CD14-positive monocyte (primary cell): ENCODE data around the gene MTHFS. TPM values are rescaled to one million over a fixed set of nuclear protein-coding genes. Genes with fewer than 3 reads are reported as not detected.

Experiments
- DNase-seq, 3 donors: peaks; one replicate each; pipeline ENCODE4 v3.0.0-alpha.2; 2011 to 2022
- H2AFZ ChIP-seq: 2 replicates; pipeline ENCODE4 v1.6.0; 2012; ENCODE audit warnings: mild to moderate bottlenecking, low read depth, low read length, inconsistent platforms; ENCODE audit not compliant: insufficient read depth, poor library complexity, severe bottlenecking
- H3K27ac ChIP-seq, 2 donors: 1 replicate in 1 of 2; 2 replicates in 1 of 2; pipeline ENCODE4 v1.5.1; 2012 to 2013; ENCODE audit warnings: low read length in 2 of 2, control low read depth in 1 of 2, inconsistent platforms in 1 of 2, low read depth in 1 of 2, mild to moderate bottlenecking in 1 of 2
- H3K27me3 ChIP-seq, 2 donors: one replicate each; pipeline versions ENCODE4 v1.6.0 to v1.6.1; 2011 to 2013; ENCODE audit warnings: low read length in 2 of 2; ENCODE audit not compliant: control insufficient read depth in 2 of 2, insufficient read depth in 2 of 2
- H3K36me3 ChIP-seq, 2 donors: replicated peaks in 1 of 2; 1 replicate in 1 of 2; 2 replicates in 1 of 2; pipeline versions ENCODE4 v1.5.1 to v1.6.1; 2012 to 2013; ENCODE audit warnings: low read length in 2 of 2, control low read depth in 1 of 2, inconsistent platforms in 1 of 2, mild to moderate bottlenecking in 1 of 2; ENCODE audit not compliant: insufficient read depth in 2 of 2, control insufficient read depth in 1 of 2
- H3K4me1 ChIP-seq, 2 donors: 1 replicate in 1 of 2; 2 replicates in 1 of 2; pipeline versions ENCODE4 v1.5.1 to v1.6.1; 2012 to 2013; ENCODE audit warnings: low read length in 2 of 2, control low read depth in 1 of 2, inconsistent platforms in 1 of 2, mild to moderate bottlenecking in 1 of 2, moderate library complexity in 1 of 2; ENCODE audit not compliant: insufficient read depth in 2 of 2, control insufficient read depth in 1 of 2
- H3K4me2 ChIP-seq: replicated peaks from 2 replicates; pipeline ENCODE3; 2012; ENCODE audit warnings: low read length, moderate library complexity, mild to moderate bottlenecking; ENCODE audit not compliant: poor library complexity, severe bottlenecking; ENCODE audit errors: extremely low read depth
- H3K4me3 ChIP-seq, 3 experiments: fragments of 200-600 bp in 1 of 3; sonication (generic) in 1 of 3; replicated peaks in 1 of 3; 1 replicate in 2 of 3; 2 replicates in 1 of 3; pipeline ENCODE4 v1.5.1; 2011 to 2013; ENCODE audit warnings: low read length in 3 of 3, mild to moderate bottlenecking in 3 of 3, control low read depth in 2 of 3, low read depth in 2 of 3, inconsistent platforms in 1 of 3, moderate library complexity in 1 of 3
- H3K79me2 ChIP-seq: 2 replicates; pipeline ENCODE4 v1.6.0; 2012; ENCODE audit warnings: mild to moderate bottlenecking, control low read depth, inconsistent platforms, low read length, moderate library complexity; ENCODE audit not compliant: insufficient read depth
- H3K9ac ChIP-seq: 2 replicates; pipeline ENCODE4 v1.6.0; 2017; ENCODE audit warnings: low read length, mild to moderate bottlenecking; ENCODE audit not compliant: insufficient read depth, poor library complexity, severe bottlenecking
- H3K9me3 ChIP-seq, 2 donors: replicated peaks in 1 of 2; 1 replicate in 1 of 2; 2 replicates in 1 of 2; pipeline versions ENCODE4 v1.5.1 to v1.6.1; 2012 to 2013; ENCODE audit warnings: low read length in 2 of 2, control low read depth in 1 of 2; ENCODE audit not compliant: control insufficient read depth in 1 of 2, insufficient read depth in 1 of 2
- H4K20me1 ChIP-seq: 2 replicates; pipeline ENCODE4 v1.6.0; 2012; ENCODE audit warnings: mild to moderate bottlenecking, low read length, control low read depth, moderate library complexity; ENCODE audit not compliant: insufficient read depth
- H3K27ac Mint-ChIP-seq, 7 donors: one replicate each; pipeline ENCODE4 v1.8.0; 2020; ENCODE audit warnings: mild to moderate bottlenecking in 7 of 7, mixed read lengths in 7 of 7, moderate library complexity in 6 of 7, inconsistent platforms in 2 of 7
- H3K27me3 Mint-ChIP-seq, 3 donors: one replicate each; pipeline ENCODE4 v1.8.0; 2021 to 2022; ENCODE audit warnings: low read depth in 3 of 3, mild to moderate bottlenecking in 3 of 3, mixed read lengths in 3 of 3, moderate library complexity in 3 of 3, inconsistent platforms in 1 of 3
- H3K36me3 Mint-ChIP-seq, 2 donors: one replicate each; pipeline ENCODE4 v1.8.0; 2020; ENCODE audit warnings: mixed read lengths in 2 of 2, inconsistent platforms in 1 of 2, mild to moderate bottlenecking in 1 of 2
- H3K4me1 Mint-ChIP-seq: one replicate; pipeline ENCODE4 v1.8.0; 2020; ENCODE audit warnings: mild to moderate bottlenecking, mixed read lengths
- H3K4me3 Mint-ChIP-seq, 2 donors: one replicate each; pipeline ENCODE4 v1.8.0; 2020; ENCODE audit warnings: mild to moderate bottlenecking in 2 of 2, mixed read lengths in 2 of 2, moderate library complexity in 1 of 2
- H3K9me3 Mint-ChIP-seq, 7 donors: one replicate each; pipeline ENCODE4 v1.8.0; 2020 to 2022; ENCODE audit warnings: mixed read lengths in 7 of 7, mild to moderate bottlenecking in 6 of 7, moderate library complexity in 6 of 7, inconsistent platforms in 2 of 7
- CTCF ChIP-seq: fragments of 200-600 bp; IDR thresholded peaks from one replicate; pipeline ENCODE4 v1.8.0; 2022; ENCODE audit warnings: antibody characterized with exemption, mild to moderate bottlenecking
- WGBS: methylation state at CpG from one replicate; pipeline ENCODE4 v1.1.5; 2013; ENCODE audit warnings: missing lambda C conversion rate; ENCODE audit not compliant: insufficient coverage; 5-methylcytosine and 5-hydroxymethylcytosine counted together
- intact Hi-C, 2 donors: fragments of 100-400 bp; cut with micrococcal nuclease; formaldehyde crosslinking; loops; one replicate each; pipeline versions ENCODE4 v1.15.0 to v1.15.1; 2023
- polyA plus RNA-seq, 3 donors: library from polyadenylated mRNA; depleted of rRNA in 1 of 3; unstranded in 2 of 3; stranded (reverse) in 1 of 3; fragments of 300-500 nt in 2 of 3; fragments of >200 nt in 1 of 3; fragmentation: Illumina TruSeq in 2 of 3; gene quantifications; 1 replicate in 2 of 3; 2 replicates in 1 of 3; pipeline ENCODE4 v1.2.3, GENCODE V29; 2012 to 2021

MTHFS gene
- polyA plus RNA-seq, 3 donors: 44.6 to 129 (median 76.4) TPM

GRCh38 chr15:79849789-79850188 lies 47.0 kb downstream of the MTHFS start:
- Histone ChIP-seq H3K36me3 (peaks cover 46 to 88% of the 10 kb centered on the region in 2 donors), H4K20me1 (peaks cover 79% of the 10 kb centered on the region), H3K4me1 (no peaks in the 10 kb centered on the region), H3K27ac (no peak overlapping the region), H2AFZ (no peak overlapping the region), H3K27me3 (no peaks in the 10 kb centered on the region), H3K4me2 (no peak overlapping the region), H3K79me2 (peaks cover 9% of the 10 kb centered on the region), H3K4me3 (no peak overlapping the region), H3K9me3 (no peaks in the 10 kb centered on the region), H3K9ac (no peak overlapping the region)
- Mint-ChIP-seq H3K36me3 (peaks cover 63 to 74% of the 10 kb centered on the region in 2 donors), H3K4me3 (no peak overlapping the region), H3K27ac (no peak overlapping the region), H3K27me3 (no peaks in the 10 kb centered on the region), H3K4me1 (peaks cover 9% of the 10 kb centered on the region), H3K9me3 (no peaks in the 10 kb centered on the region)
- peak; percentile 55 for TF ChIP-seq CTCF
- intact Hi-C loops: loop anchor here in 1 of 2 donors (5.0 kb wide), 1 partner anchor 467 kb away; no protein-coding TSS in a partner anchor
- DNase-seq: peak in 1 of 3 donors; percentile 5
- no CpG with 5 or more reads among the region's 3 CpGs for WGBS

- Histone ChIP-seq H3K4me3 (no peak overlapping the region), H3K4me2 (no peak overlapping the region), H3K4me1 (no peaks in the 10 kb centered on the region), H3K9me3 (no peaks in the 10 kb centered on the region), H3K9ac (no peak overlapping the region), H3K36me3 (peaks cover 51 to 92% of the 10 kb centered on the region in 2 donors), H3K79me2 (peaks cover 9% of the 10 kb centered on the region), H3K27me3 (no peaks in the 10 kb centered on the region), H4K20me1 (peaks cover 67% of the 10 kb centered on the region), H2AFZ (no peak overlapping the region), H3K27ac (no peak overlapping the region)
- H3K4me3 Mint-ChIP-seq: no peak overlapping the region
- no peaks in the 10 kb centered on the region for H3K9me3 Mint-ChIP-seq
- H3K27ac Mint-ChIP-seq: peak overlapping the region in 1 of 7 donors; percentile 11
- no peak for DNase-seq
- no peaks in the 10 kb centered on the region for H3K27me3 Mint-ChIP-seq
- intact Hi-C loops: no loop called here
- WGBS: 96% methylated on average over 2 of the region's 2 CpGs
- peaks cover 9% of the 10 kb centered on the region for H3K4me1 Mint-ChIP-seq
- TF ChIP-seq CTCF: no peak
- H3K36me3 Mint-ChIP-seq: peaks cover 74 to 81% of the 10 kb centered on the region in 2 donors
Measured at GRCh38 chr15:79846539-79846938, 50.3 kb downstream of the MTHFS start.
